PC-3 (cell line): ENCODE measurements around the gene EPGN. TPM values are rescaled to one million over a fixed set of nuclear protein-coding genes. Genes with fewer than 3 reads are reported as not detected.
A peak's percentile ranks its signal among the peaks of the same experiment; 100 is the strongest.

Experiments used
- ATAC-seq: fragments of 200-7000 bp; cut with Tn5 transposase; 2 replicates; pipeline ENCODE4 v1.9.1; 2020; ENCODE audit warnings: mild to moderate bottlenecking, moderate library complexity
- BruUV-seq: library from RNA; stranded (reverse); fragments of 400-500 nt; replicated peaks from 2 replicates; lab custom pipeline; 2021; lab: Mats Ljungman, UMichigan
- CTCF ChIA-PET: fragments of 300-600 bp; sonication (Branson Sonifier 250); formaldehyde crosslinking; loops from one replicate; lab custom pipeline; 2022; ENCODE audit warnings: antibody characterized with exemption; lab: Charles Lee
- POLR2A ChIA-PET: fragments of 300-600 bp; sonication (Branson Sonifier 250); formaldehyde crosslinking; loops from one replicate; lab custom pipeline; 2022; ENCODE audit warnings: antibody characterized with exemption; ENCODE audit not compliant: unreplicated experiment; lab: Charles Lee
- DNase-seq: peaks from one replicate; pipeline ENCODE4 v3.0.0-alpha.2; 2015
- H2AFZ ChIP-seq: fragments of 300-600 bp; sonication (generic); 2 replicates; pipeline ENCODE4 v1.6.0; 2016; ENCODE audit warnings: antibody characterized with exemption, low read length
- H3F3A ChIP-seq: fragments of 300-600 bp; sonication (generic); one replicate; pipeline ENCODE4 v1.6.0; 2017; ENCODE audit warnings: antibody characterized with exemption, low read length, control low read depth, mild to moderate bottlenecking; ENCODE audit not compliant: unreplicated experiment
- H3K27ac ChIP-seq: fragments of 300-600 bp; sonication (generic); 2 replicates; pipeline ENCODE4 v1.5.1; 2016; ENCODE audit warnings: mild to moderate bottlenecking, low read length
- H3K27me3 ChIP-seq: fragments of 300-600 bp; sonication (generic); 2 replicates; pipeline ENCODE4 v1.6.1; 2016; ENCODE audit warnings: low read length, mixed read lengths
- H3K36me3 ChIP-seq: fragments of 300-600 bp; sonication (generic); 2 replicates; pipeline ENCODE4 v1.6.1; 2016; ENCODE audit warnings: low read depth, mixed run types, low read length, mixed read lengths
- H3K4me1 ChIP-seq: fragments of 300-600 bp; sonication (generic); 2 replicates; pipeline ENCODE4 v1.5.1; 2016; ENCODE audit warnings: low read length; ENCODE audit not compliant: insufficient read depth
- H3K4me2 ChIP-seq: fragments of 300-600 bp; sonication (generic); 2 replicates; pipeline ENCODE4 v1.6.0; 2016; ENCODE audit warnings: low read length
- H3K4me3 ChIP-seq: fragments of 300-600 bp; sonication (generic); 2 replicates; pipeline ENCODE4 v1.5.1; 2016; ENCODE audit warnings: mild to moderate bottlenecking, low read length, mixed read lengths
- H3K79me2 ChIP-seq: fragments of 300-600 bp; sonication (generic); 2 replicates; pipeline ENCODE4 v1.6.1; 2017; ENCODE audit warnings: low read length, mixed read lengths
- H3K9ac ChIP-seq: fragments of 300-600 bp; sonication (generic); 2 replicates; pipeline ENCODE4 v1.6.0; 2016; ENCODE audit warnings: mild to moderate bottlenecking, low read length
- H3K9me2 ChIP-seq: fragments of 300-600 bp; sonication (generic); replicated peaks from 2 replicates; pipeline ENCODE4 v1.6.1; 2016; ENCODE audit warnings: mixed run types, low read length, mixed read lengths
- H3K9me3 ChIP-seq: fragments of 300-600 bp; sonication (generic); 2 replicates; pipeline ENCODE4 v1.6.1; 2016; ENCODE audit warnings: low read length, mixed read lengths
- H4K20me1 ChIP-seq: fragments of 300-600 bp; sonication (generic); 2 replicates; pipeline ENCODE4 v1.6.1; 2016; ENCODE audit warnings: low read length, mixed read lengths
- CTCF ChIP-seq: fragments of 300-600 bp; sonication (generic); conservative IDR thresholded peaks from 2 replicates; pipeline ENCODE4 v1.5.1; 2017; ENCODE audit warnings: antibody characterized with exemption, low read depth, mild to moderate bottlenecking, low read length
- EZH2 ChIP-seq: fragments of 300-600 bp; sonication (generic); IDR thresholded peaks from one replicate; pipeline ENCODE4 v1.6.1; 2017; ENCODE audit warnings: antibody characterized with exemption, mild to moderate bottlenecking, low read length; ENCODE audit not compliant: unreplicated experiment
- EZH2phosphoT487 ChIP-seq: fragments of 300-600 bp; sonication (generic); IDR thresholded peaks from 2 replicates; pipeline ENCODE4 v1.6.1; 2018; ENCODE audit warnings: mild to moderate bottlenecking, antibody characterized with exemption, low read length, borderline replicate concordance
- intact Hi-C: fragments of 100-400 bp; cut with micrococcal nuclease; formaldehyde crosslinking; loops from 2 replicates; pipeline ENCODE4 v1.9.0; 2023
- total RNA-seq: library from RNA; depleted of rRNA; stranded (reverse); fragments of >200 nt; gene quantifications from 2 replicates; pipeline ENCODE4 v1.2.3, GENCODE V29; 2014

EPGN gene
- total RNA-seq, 1 experiment from 2014 or later = 98.0 TPM

DNA sequence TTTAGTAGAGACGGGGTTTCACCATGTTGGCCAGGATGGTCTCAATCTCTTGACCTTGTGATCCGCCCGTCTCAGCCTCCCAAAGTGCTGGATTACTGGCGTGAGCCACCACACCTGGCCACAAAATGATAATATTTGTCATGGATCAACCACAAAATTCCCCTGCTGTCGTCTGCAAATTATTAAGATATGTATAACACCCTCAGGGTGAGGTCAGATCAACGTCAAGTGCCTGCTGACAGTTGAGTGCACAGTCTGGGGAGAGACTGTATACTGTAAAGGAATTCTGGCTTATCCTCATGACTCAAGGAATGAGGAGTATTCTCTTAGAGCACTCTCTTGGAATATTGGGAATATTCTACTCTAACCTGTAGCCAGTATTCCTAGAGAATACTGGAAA, 11.2 kb downstream of the EPGN start:
- Histone ChIP-seq H3K9me3 (no peaks in the 10 kb centered on the region), H3K27ac (peak overlapping the region; percentile 95), H3K27me3 (no peaks in the 10 kb centered on the region), H3F3A (no peaks in the 10 kb centered on the region), H4K20me1 (no peaks in the 10 kb centered on the region), H3K4me2 (no peak overlapping the region), H3K4me1 (peaks cover 28% of the 10 kb centered on the region), H3K9ac (peak overlapping the region; percentile 71), H3K79me2 (no peaks in the 10 kb centered on the region), H3K36me3 (peaks cover 8% of the 10 kb centered on the region), H2AFZ (no peak overlapping the region), H3K9me2 (no peaks in the 10 kb centered on the region), H3K4me3 (no peak overlapping the region)
- no TSS peak for BruUV-seq
- intact Hi-C loops = no loop called here
- CTCF ChIA-PET = interaction anchor here (0.5 to 0.6 kb wide), 2 partner anchors 91 to 211 kb away, joined by 3 read pairs; no protein-coding TSS in a partner anchor
- ATAC-seq = no peak
- peak; percentile 62 for DNase-seq
- POLR2A ChIA-PET = no interaction called here
- TF ChIP-seq EZH2phosphoT487 (no peak), EZH2 (no peak), CTCF (no peak)

GRCh38 chr4:74320559-74321118, 12.4 kb downstream of the EPGN start:
- BruUV-seq = no TSS peak
- Histone ChIP-seq H3K4me1 (peaks cover 28% of the 10 kb centered on the region), H3K27me3 (no peaks in the 10 kb centered on the region), H3K79me2 (no peaks in the 10 kb centered on the region), H3K9ac (peak overlapping the region; percentile 79), H4K20me1 (no peaks in the 10 kb centered on the region), H3K9me2 (no peaks in the 10 kb centered on the region), H3K4me3 (peak overlapping the region; percentile 15; the same call in 1 of the 2 replicates), H3F3A (no peaks in the 10 kb centered on the region), H3K4me2 (peak overlapping the region; percentile 59), H3K36me3 (no peaks in the 10 kb centered on the region), H2AFZ (no peak overlapping the region), H3K9me3 (no peaks in the 10 kb centered on the region), H3K27ac (peak overlapping the region; percentile 95)
- peak; percentile 95 for DNase-seq
- peak; percentile 90 for ATAC-seq
- intact Hi-C loops = loop anchor here (1.0 to 2.0 kb wide), 6 partner anchors 54 to 355 kb away; no protein-coding TSS in a partner anchor
- ChIA-PET POLR2A (interaction anchor here (0.6 to 1.0 kb wide), 2 partner anchors 135 to 161 kb away, joined by 3 to 5 read pairs; no protein-coding TSS in a partner anchor), CTCF (interaction anchor here (0.6 to 1.5 kb wide), 5 partner anchors 211 to 473 kb away, joined by 3 to 6 read pairs (median 4); no protein-coding TSS in a partner anchor)
- TF ChIP-seq EZH2 (no peak), CTCF (peak; percentile 78)

DNA sequence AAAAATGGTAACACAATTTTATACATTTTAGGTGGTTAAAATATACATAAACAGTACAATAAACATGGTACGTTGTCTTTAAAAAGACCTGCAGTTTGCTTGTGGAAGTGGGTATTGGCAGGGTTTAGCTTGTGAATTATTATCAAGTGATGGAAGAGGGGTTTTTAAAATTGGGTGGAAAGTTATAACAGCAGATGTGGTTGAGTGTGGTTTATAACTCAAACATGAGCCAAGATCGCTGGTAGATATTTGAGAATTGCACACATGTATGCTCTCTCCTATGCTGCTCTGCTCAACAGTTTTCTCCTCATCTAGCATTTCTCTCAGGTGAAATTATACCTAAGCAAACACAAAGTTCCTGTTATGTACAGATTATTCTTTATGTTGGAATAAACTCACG, 14.0 kb downstream of the EPGN start:
- ATAC-seq (no peak), DNase-seq (no peak)
- Histone ChIP-seq H3K4me1 (peaks cover 38% of the 10 kb centered on the region), H4K20me1 (no peaks in the 10 kb centered on the region), H3K9ac (peak overlapping the region; percentile 79; the same call in 1 of the 2 replicates), H3K36me3 (no peaks in the 10 kb centered on the region), H3K9me2 (no peaks in the 10 kb centered on the region), H3K4me3 (no peak overlapping the region), H3K4me2 (no peak overlapping the region), H3K27me3 (no peaks in the 10 kb centered on the region), H2AFZ (no peak overlapping the region), H3K27ac (peak overlapping the region; percentile 95), H3K79me2 (no peaks in the 10 kb centered on the region), H3F3A (peaks cover 4% of the 10 kb centered on the region), H3K9me3 (no peaks in the 10 kb centered on the region)
- POLR2A ChIA-PET = no interaction called here
- no TSS peak for BruUV-seq
- CTCF ChIA-PET = no interaction called here
- TF ChIP-seq CTCF = no peak
- TF ChIP-seq EZH2 = no peak
- TF ChIP-seq EZH2phosphoT487 = no peak
- intact Hi-C loops = no loop called here
